ENCODE data around the gene SMIM38. TPM values are rescaled to one million over a fixed set of nuclear protein-coding genes. Genes with fewer than 3 reads are reported as not detected.

The SMIM38 gene
- total RNA-seq, 1 donor from 2014 or later, result 0.12 TPM

GRCh38 chr11:69120096-69120875 is 35.4 kb upstream of the SMIM38 start:
- TF ChIP-seq CTCF (IDR thresholded peaks at IDR 0.05), result no peak
- Mint-ChIP-seq H3K9me3 (ENCODE audit: low read depth) (peaks cover 7% of the 10 kb centered on the region), H3K27me3 (ENCODE audit: low read depth) (no peaks in the 10 kb centered on the region), H3K36me3 (ENCODE audit: low read depth) (peaks cover 3% of the 10 kb centered on the region), H3K4me1 (ENCODE audit: low read depth) (peaks cover 23% of the 10 kb centered on the region), H3K4me3 (ENCODE audit: unreplicated experiment) (no peak overlapping the region), H3K27ac (ENCODE audit: unreplicated experiment) (no peak overlapping the region)
- DNase-seq (ENCODE audit: low spot score), result no peak

- Mint-ChIP-seq H3K36me3 (ENCODE audit: low read depth) (peaks cover 3% of the 10 kb centered on the region), H3K9me3 (ENCODE audit: low read depth) (peaks cover 7% of the 10 kb centered on the region), H3K4me3 (ENCODE audit: unreplicated experiment) (no peak overlapping the region), H3K27me3 (ENCODE audit: low read depth) (no peaks in the 10 kb centered on the region), H3K27ac (ENCODE audit: unreplicated experiment) (no peak overlapping the region), H3K4me1 (ENCODE audit: low read depth) (peaks cover 23% of the 10 kb centered on the region)
- DNase-seq (ENCODE audit: low spot score), result no peak
- TF ChIP-seq CTCF (IDR thresholded peaks at IDR 0.05), result no peak
Measured at GRCh38 chr11:69121021-69121420, 34.7 kb upstream of the SMIM38 start.

GRCh38 chr11:69121621-69122325 is 34.0 kb upstream of the SMIM38 start:
- Mint-ChIP-seq H3K4me1 (ENCODE audit: low read depth) (peaks cover 23% of the 10 kb centered on the region), H3K36me3 (ENCODE audit: low read depth) (peaks cover 3% of the 10 kb centered on the region), H3K4me3 (ENCODE audit: unreplicated experiment) (no peak overlapping the region), H3K9me3 (ENCODE audit: low read depth) (peaks cover 7% of the 10 kb centered on the region), H3K27ac (ENCODE audit: unreplicated experiment) (no peak overlapping the region), H3K27me3 (ENCODE audit: low read depth) (no peaks in the 10 kb centered on the region)
- no peak for TF ChIP-seq CTCF (IDR thresholded peaks at IDR 0.05)
- no peak for DNase-seq (ENCODE audit: low spot score)

GRCh38 chr11:69122326-69122629 is 33.5 kb upstream of the SMIM38 start:
- Mint-ChIP-seq H3K4me3 (ENCODE audit: unreplicated experiment) (no peak overlapping the region), H3K9me3 (ENCODE audit: low read depth) (peaks cover 7% of the 10 kb centered on the region), H3K27ac (ENCODE audit: unreplicated experiment) (no peak overlapping the region), H3K4me1 (ENCODE audit: low read depth) (peaks cover 23% of the 10 kb centered on the region), H3K36me3 (ENCODE audit: low read depth) (peaks cover 3% of the 10 kb centered on the region), H3K27me3 (ENCODE audit: low read depth) (no peaks in the 10 kb centered on the region)
- no peak for DNase-seq (ENCODE audit: low spot score)
- no peak for TF ChIP-seq CTCF (IDR thresholded peaks at IDR 0.05)

- Mint-ChIP-seq H3K4me1 (ENCODE audit: low read depth) (peaks cover 23% of the 10 kb centered on the region), H3K4me3 (ENCODE audit: unreplicated experiment) (peak overlapping the region; percentile 47), H3K36me3 (ENCODE audit: low read depth) (peaks cover 3% of the 10 kb centered on the region), H3K27me3 (ENCODE audit: low read depth) (no peaks in the 10 kb centered on the region), H3K9me3 (ENCODE audit: low read depth) (peaks cover 9% of the 10 kb centered on the region), H3K27ac (ENCODE audit: unreplicated experiment) (peak overlapping the region; percentile 32)
- DNase-seq (ENCODE audit: low spot score), result peak; percentile 97
- no peak for TF ChIP-seq CTCF (IDR thresholded peaks at IDR 0.05)
Measured at GRCh38 chr11:69122630-69123431, 32.9 kb upstream of the SMIM38 start.

Measured in chondrocyte (in vitro differentiated cells).